Thymus (tissue), 11 donors: ENCODE data around the gene STARD3. TPM values are rescaled to one million over a fixed set of nuclear protein-coding genes. Genes with fewer than 3 reads are reported as not detected.
"Not testable (repeated sequence)": the region's sequence is repeated elsewhere in the genome, so short reads cannot be mapped to it uniquely, and the experiment has no call there.

Experiments
- DNase-seq, 9 donors: peaks; one replicate each; pipeline ENCODE4 v3.0.0-alpha.2; 2013; ENCODE audit warnings: low spot score in 9 of 9, low read depth in 6 of 9, missing footprints in 1 of 9
- H3K27ac ChIP-seq, 2 donors: one replicate each; pipeline ENCODE4 v1.5.1; 2013; ENCODE audit warnings: control low read depth in 1 of 2, low read depth in 1 of 2, low read length in 1 of 2, mild to moderate bottlenecking in 1 of 2, moderate library complexity in 1 of 2
- H3K27me3 ChIP-seq, 2 donors: one replicate each; pipeline ENCODE4 v1.5.1; 2013; ENCODE audit warnings: low read length in 1 of 2; ENCODE audit not compliant: control insufficient read depth in 2 of 2, insufficient read depth in 1 of 2
- H3K36me3 ChIP-seq, 2 donors: one replicate each; pipeline ENCODE4 v1.5.1; 2013; ENCODE audit warnings: low read length in 1 of 2, mild to moderate bottlenecking in 1 of 2, moderate library complexity in 1 of 2; ENCODE audit not compliant: control insufficient read depth in 2 of 2, insufficient read depth in 2 of 2
- H3K4me1 ChIP-seq, 2 donors: one replicate each; pipeline ENCODE4 v1.5.1; 2013; ENCODE audit warnings: low read length in 2 of 2; ENCODE audit not compliant: control insufficient read depth in 2 of 2, insufficient read depth in 2 of 2
- H3K4me3 ChIP-seq, 2 donors: one replicate each; pipeline ENCODE4 v1.5.1; 2013; ENCODE audit warnings: low read length in 2 of 2, control low read depth in 1 of 2, mild to moderate bottlenecking in 1 of 2
- H3K9me3 ChIP-seq, 2 donors: one replicate each; pipeline ENCODE4 v1.5.1; 2013; ENCODE audit warnings: low read length in 1 of 2, mild to moderate bottlenecking in 1 of 2; ENCODE audit not compliant: control insufficient read depth in 2 of 2, insufficient read depth in 1 of 2
- WGBS: extraction: QIAGEN DNeasy Blood & Tissue Kit; methylation state at CpG from one replicate; pipeline ENCODE4 v1.1.7; 2013; 5-methylcytosine and 5-hydroxymethylcytosine counted together
- polyA plus RNA-seq: library from polyadenylated mRNA; stranded (reverse); fragments of 200-250 nt; gene quantifications from one replicate; pipeline ENCODE4 v1.2.3, GENCODE V29; 2013
- total RNA-seq: library from RNA; stranded (reverse); fragments of 120-200 nt; gene quantifications from one replicate; pipeline ENCODE4 v1.2.4, GENCODE V29; 2013
- donor health status: healthy.

STARD3 gene
- total and polyA plus RNA-seq, 2 donors: 15.1 to 113 TPM

- Histone ChIP-seq H3K27me3 (peaks cover 7 to 9% of the 10 kb centered on the region in 2 donors), H3K9me3 (no peaks in the 10 kb centered on the region), H3K4me3 (peak within 1 kb of the TSS; percentile 84 to 89), H3K4me1 (peaks cover 6 to 10% of the 10 kb centered on the region in 2 donors), H3K36me3 (peaks cover 6 to 9% of the 10 kb centered on the region in 2 donors), H3K27ac (peak within 1 kb of the TSS; percentile 91)
- peak; percentile 68 to 93 (median 72) for DNase-seq
- WGBS: 8% methylated on average over 45 of the region's 45 CpGs
These were observed 50.9 kb downstream of the STARD3 start, which contains the start of gene PGAP3 for GRCh38 chr17:39687546-39688474. Gene PGAP3, minus strand, starts transcription at chr17:39688057. Its CDS starts 43 bp downstream, at chr17:39688014.

DNA sequence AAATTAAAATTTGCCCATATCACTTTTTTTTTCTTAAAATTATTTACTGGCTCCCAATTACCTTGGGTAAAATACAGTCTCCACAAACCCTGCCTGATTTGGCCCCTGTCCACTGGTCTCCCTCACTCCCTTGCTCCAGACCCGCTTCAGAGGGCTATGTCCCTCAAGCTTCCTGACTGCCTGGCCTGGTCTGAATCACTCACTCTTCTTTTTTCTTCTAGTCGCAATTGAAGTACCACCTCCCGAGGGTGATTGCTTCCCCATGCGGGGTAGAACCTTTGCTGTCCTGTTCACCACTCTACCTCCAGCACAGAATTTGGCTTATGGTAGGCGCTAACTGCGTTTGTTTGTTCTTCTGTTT lies 51.5 kb downstream of the STARD3 start:
- 47% methylated on average over 6 of the region's 6 CpGs for WGBS
- peaks cover 4 to 6% of the 10 kb centered on the region in 2 donors for H3K36me3 ChIP-seq
- peak overlapping the region in 1 of 2 donors; percentile 91 for H3K27ac ChIP-seq
- peak overlapping the region; percentile 84 to 89 for H3K4me3 ChIP-seq
- H3K27me3 ChIP-seq: peaks cover 7 to 9% of the 10 kb centered on the region in 2 donors
- no peaks in the 10 kb centered on the region for H3K9me3 ChIP-seq
- DNase-seq: no peak
- peaks cover 6 to 10% of the 10 kb centered on the region in 2 donors for H3K4me1 ChIP-seq

DNA sequence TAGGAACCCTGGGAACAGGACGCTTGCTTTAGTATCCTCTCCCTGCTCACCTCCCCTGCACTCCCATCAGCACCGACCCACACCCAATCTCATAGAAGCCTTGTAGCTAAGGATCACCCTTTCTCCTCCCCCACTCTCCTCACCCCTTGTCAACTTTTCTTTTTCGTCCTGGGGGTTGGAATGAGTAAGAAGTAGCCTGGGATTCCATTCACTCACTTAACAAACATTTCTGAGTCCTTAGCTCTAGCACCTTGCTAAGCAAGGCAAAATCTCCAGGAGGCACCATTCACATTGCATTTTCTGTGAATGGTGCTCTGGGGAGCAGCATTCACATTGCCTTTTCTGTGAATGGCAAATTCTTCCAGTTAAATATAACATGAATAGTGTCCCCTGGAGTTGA lies 52.0 kb downstream of the STARD3 start:
- WGBS: 88% methylated on average over 3 of the region's 3 CpGs
- no peaks in the 10 kb centered on the region for H3K9me3 ChIP-seq
- peak overlapping the region in 1 of 2 donors; percentile 84 for H3K4me3 ChIP-seq
- peaks cover 6 to 10% of the 10 kb centered on the region in 2 donors for H3K4me1 ChIP-seq
- no peak overlapping the region for H3K27ac ChIP-seq
- peaks cover 7 to 9% of the 10 kb centered on the region in 2 donors for H3K27me3 ChIP-seq
- peaks cover 4 to 6% of the 10 kb centered on the region in 2 donors for H3K36me3 ChIP-seq
- DNase-seq: no peak

- H3K36me3 ChIP-seq: no peaks in the 10 kb centered on the region
- no peak overlapping the region for H3K27ac ChIP-seq
- no peak for DNase-seq
- H3K27me3 ChIP-seq: peaks cover 15 to 21% of the 10 kb centered on the region in 2 donors
- 97% methylated on average over 5 of the region's 5 CpGs for WGBS
- no peaks in the 10 kb centered on the region for H3K9me3 ChIP-seq
- H3K4me3 ChIP-seq: no peak overlapping the region
- H3K4me1 ChIP-seq: no peaks in the 10 kb centered on the region
These were observed 57.6 kb downstream of the STARD3 start for GRCh38 chr17:39694593-39694992.

GRCh38 chr17:39695089-39695474 lies 58.1 kb downstream of the STARD3 start:
- no peak for DNase-seq
- Histone ChIP-seq H3K36me3 (no peaks in the 10 kb centered on the region), H3K4me1 (no peaks in the 10 kb centered on the region), H3K27ac (no peak overlapping the region), H3K27me3 (peaks cover 20 to 26% of the 10 kb centered on the region in 2 donors), H3K9me3 (no peaks in the 10 kb centered on the region), H3K4me3 (no peak overlapping the region)
- WGBS: 97% methylated on average over 2 of the region's 2 CpGs

DNA sequence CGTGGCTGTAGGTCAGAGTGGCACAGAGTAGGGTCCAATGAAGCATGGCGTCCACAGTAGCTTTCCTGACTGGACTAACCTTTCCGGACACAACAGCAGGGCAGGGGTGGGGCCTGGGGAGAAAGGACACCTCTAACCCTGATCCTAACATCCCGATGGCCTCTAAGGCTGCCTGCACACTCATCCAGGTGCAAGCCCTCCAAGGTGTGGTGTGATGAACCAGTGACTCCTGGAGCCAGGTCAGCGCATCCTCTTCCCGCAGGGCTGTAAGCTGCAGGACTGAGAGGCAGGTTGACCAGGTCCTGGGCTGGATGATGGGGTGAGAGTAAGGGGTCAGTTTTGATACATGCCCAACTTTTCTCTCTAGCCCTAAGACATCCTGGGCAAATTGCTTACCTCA lies 59.8 kb downstream of the STARD3 start:
- WGBS: 96% methylated on average over 6 of the region's 6 CpGs
- DNase-seq: no peak
- Histone ChIP-seq H3K27me3 (peaks cover 30 to 38% of the 10 kb centered on the region in 2 donors), H3K4me3 (no peak overlapping the region), H3K9me3 (no peaks in the 10 kb centered on the region), H3K36me3 (no peaks in the 10 kb centered on the region), H3K27ac (no peak overlapping the region), H3K4me1 (peaks cover 0 to 3% of the 10 kb centered on the region in 2 donors)

GRCh38 chr17:39697961-39698360 lies 61.0 kb downstream of the STARD3 start:
- Histone ChIP-seq H3K9me3 (no peaks in the 10 kb centered on the region), H3K27ac (no peak overlapping the region), H3K4me1 (peaks cover 0 to 3% of the 10 kb centered on the region in 2 donors), H3K27me3 (peaks cover 30 to 50% of the 10 kb centered on the region in 2 donors), H3K36me3 (no peaks in the 10 kb centered on the region), H3K4me3 (no peak overlapping the region)
- DNase-seq: no peak
- WGBS: 94% methylated on average over 5 of the region's 5 CpGs

GRCh38 chr17:39699157-39699817 lies 62.3 kb downstream of the STARD3 start:
- H3K36me3 ChIP-seq, DNase-seq, H3K9me3 ChIP-seq, H3K4me1 ChIP-seq, H3K27ac ChIP-seq: not testable (repeated sequence)
- Histone ChIP-seq H3K4me3 (peak overlapping the region; percentile 3 to 8), H3K27me3 (peaks cover 30 to 52% of the 10 kb centered on the region in 2 donors)
- WGBS: 68% methylated on average over 11 of the region's 11 CpGs

GRCh38 chr17:39699818-39700147 lies 62.8 kb downstream of the STARD3 start, which contains the start of gene ERBB2:
Gene ERBB2, plus strand, starts transcription at chr17:39700064. Its CDS starts 175 bp downstream, at chr17:39700239.
- Histone ChIP-seq H3K4me3 (peak within 1 kb of the TSS; percentile 18 to 31), H3K27ac (no peak within 1 kb of the TSS), H3K4me1 (peaks cover 0 to 5% of the 10 kb centered on the region in 2 donors), H3K9me3 (no peaks in the 10 kb centered on the region), H3K36me3 (no peaks in the 10 kb centered on the region), H3K27me3 (peaks cover 30 to 52% of the 10 kb centered on the region in 2 donors)
- no peak for DNase-seq
- WGBS: 17% methylated on average over 20 of the region's 20 CpGs
